ENCODE results near the gene PCDHGA8.
"Not testable (repeated sequence)": the region's sequence is repeated elsewhere in the genome, so short reads cannot be mapped to it uniquely, and the experiment has no call there.

The PCDHGA8 gene

GRCh38 chr5:141402553-141403243 is 10.3 kb downstream of the PCDHGA8 start, which contains the start of gene PCDHGA9:
TSS of gene PCDHGA9 (plus strand) at chr5:141402778. CDS start at chr5:141402953, 175 bp downstream.
- DNase-seq (ENCODE audit: low spot score), result peak; percentile 47

- no peak for DNase-seq (ENCODE audit: low spot score)
Measured at GRCh38 chr5:141403387-141403786, 11.0 kb downstream of the PCDHGA8 start.

GRCh38 chr5:141407790-141408505 is 15.5 kb downstream of the PCDHGA8 start, which contains the start of gene PCDHGB6:
TSS of gene PCDHGB6 (plus strand) at chr5:141408021. CDS start at chr5:141408203, 182 bp downstream.
- DNase-seq (ENCODE audit: low spot score), result peak; percentile 73

- no peak for DNase-seq (ENCODE audit: low spot score)
Measured at GRCh38 chr5:141409598-141410306, 17.3 kb downstream of the PCDHGA8 start.

GRCh38 chr5:141411575-141411974 is 19.1 kb downstream of the PCDHGA8 start:
- no peak for DNase-seq (ENCODE audit: low spot score)

- DNase-seq (ENCODE audit: low spot score), result no peak
Measured at GRCh38 chr5:141412854-141413539, 20.6 kb downstream of the PCDHGA8 start, which contains the start of gene PCDHGA10. TSS of gene PCDHGA10 (plus strand) at chr5:141412987. CDS start at chr5:141413176, 189 bp downstream.

- no peak for DNase-seq (ENCODE audit: low spot score)
Measured at GRCh38 chr5:141413540-141414069, 21.2 kb downstream of the PCDHGA8 start.

- DNase-seq (ENCODE audit: low spot score), result not testable (repeated sequence)
Measured at GRCh38 chr5:141414548-141415274, 22.3 kb downstream of the PCDHGA8 start.

GRCh38 chr5:141415275-141415618 is 22.8 kb downstream of the PCDHGA8 start:
- not testable (repeated sequence) for DNase-seq (ENCODE audit: low spot score)

GRCh38 chr5:141417494-141418172 is 25.2 kb downstream of the PCDHGA8 start, which contains the start of gene PCDHGB7:
TSS of gene PCDHGB7 (plus strand) at chr5:141417677. CDS start at chr5:141417860, 183 bp downstream.
- DNase-seq (ENCODE audit: low spot score), result peak; percentile 29

- DNase-seq (ENCODE audit: low spot score), result no peak
Measured at GRCh38 chr5:141419074-141419880, 26.8 kb downstream of the PCDHGA8 start.

- DNase-seq (ENCODE audit: low spot score), result no peak
Measured at GRCh38 chr5:141420855-141421488, 28.5 kb downstream of the PCDHGA8 start, which contains the start of gene PCDHGA11. TSS of gene PCDHGA11 (plus strand) at chr5:141421051. CDS start at chr5:141421228, 177 bp downstream.

GRCh38 chr5:141421489-141421855 is 29.0 kb downstream of the PCDHGA8 start:
- no peak for DNase-seq (ENCODE audit: low spot score)

GRCh38 chr5:141422742-141423291 is 30.4 kb downstream of the PCDHGA8 start:
- no peak for DNase-seq (ENCODE audit: low spot score)

- no peak for DNase-seq (ENCODE audit: low spot score)
Measured at GRCh38 chr5:141427783-141428426, 35.5 kb downstream of the PCDHGA8 start.

GRCh38 chr5:141430332-141431113 is 38.1 kb downstream of the PCDHGA8 start, which contains the start of gene PCDHGA12:
TSS of gene PCDHGA12 (plus strand) at chr5:141430507. CDS start at chr5:141430760, 253 bp downstream.
- DNase-seq (ENCODE audit: low spot score), result no peak

- DNase-seq (ENCODE audit: low spot score), result no peak
Measured at GRCh38 chr5:141431286-141431685, 38.9 kb downstream of the PCDHGA8 start.
